ENCODE measurements around the gene IFNGR1. TPM values are rescaled to one million over a fixed set of nuclear protein-coding genes. Genes with fewer than 3 reads are reported as not detected.
A peak's percentile ranks its signal among the peaks of the same experiment; 100 is the strongest.

The IFNGR1 gene
- 24.3 to 27.3 TPM (median 25.4 TPM) in 3 replicates for total RNA-seq

DNA sequence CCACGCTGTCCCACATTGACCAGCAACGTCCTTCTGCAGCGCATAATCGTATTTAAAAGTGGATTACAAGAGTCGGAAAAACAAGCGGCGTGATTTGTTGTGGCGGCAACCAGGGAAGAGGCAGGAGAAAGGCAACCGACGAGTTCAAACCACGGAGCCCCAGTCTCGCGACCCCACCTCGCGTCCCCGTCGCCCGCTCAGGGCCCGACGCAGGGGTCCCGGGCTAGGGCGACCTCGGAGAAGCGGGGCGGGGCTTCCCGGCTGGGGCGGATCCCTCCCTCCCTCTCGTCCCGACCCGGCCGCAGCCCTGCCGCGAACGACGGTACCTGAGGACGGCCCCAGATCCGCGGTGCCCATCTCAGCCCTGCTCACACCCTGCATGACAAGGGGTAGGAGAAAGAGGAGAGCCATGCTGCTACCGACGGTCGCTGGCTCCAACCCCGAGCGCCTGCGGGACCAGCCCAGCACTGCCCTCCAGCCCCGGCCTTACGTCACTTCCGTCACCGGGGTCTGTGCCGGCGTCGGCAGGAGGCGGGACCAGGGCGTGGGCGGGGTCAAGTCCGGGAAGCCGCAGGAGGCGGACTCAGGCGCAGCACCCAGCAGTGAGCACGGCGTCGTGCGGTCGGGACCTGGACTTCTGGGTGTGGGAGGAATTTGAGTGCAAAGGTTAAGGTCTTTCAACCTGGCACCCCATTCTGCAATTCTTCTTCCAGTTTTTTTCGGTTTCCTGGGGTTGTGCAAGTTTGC lies at the start of gene IFNGR1:
Gene IFNGR1, minus strand, starts transcription at position 469 of the 747 bp plus-strand sequence. Its CDS starts 58 bp downstream, at position 411.
- Mint-ChIP-seq H3K27ac (peak within 1 kb of the TSS; percentile 95), H3K9me3 (no peaks in the 10 kb centered on the region), H3K36me3 (peaks cover 3% of the 10 kb centered on the region), H3K27me3 (ENCODE audit: low read depth) (no peaks in the 10 kb centered on the region), H3K4me3 (peak within 1 kb of the TSS; percentile 92), H3K4me1 (peaks cover 36% of the 10 kb centered on the region)
- peak; percentile 92 to 96 for DNase-seq (ENCODE audit: low spot score in 2 of 2, unreplicated experiment in 2 of 2)
- TF ChIP-seq, protein P1, sequence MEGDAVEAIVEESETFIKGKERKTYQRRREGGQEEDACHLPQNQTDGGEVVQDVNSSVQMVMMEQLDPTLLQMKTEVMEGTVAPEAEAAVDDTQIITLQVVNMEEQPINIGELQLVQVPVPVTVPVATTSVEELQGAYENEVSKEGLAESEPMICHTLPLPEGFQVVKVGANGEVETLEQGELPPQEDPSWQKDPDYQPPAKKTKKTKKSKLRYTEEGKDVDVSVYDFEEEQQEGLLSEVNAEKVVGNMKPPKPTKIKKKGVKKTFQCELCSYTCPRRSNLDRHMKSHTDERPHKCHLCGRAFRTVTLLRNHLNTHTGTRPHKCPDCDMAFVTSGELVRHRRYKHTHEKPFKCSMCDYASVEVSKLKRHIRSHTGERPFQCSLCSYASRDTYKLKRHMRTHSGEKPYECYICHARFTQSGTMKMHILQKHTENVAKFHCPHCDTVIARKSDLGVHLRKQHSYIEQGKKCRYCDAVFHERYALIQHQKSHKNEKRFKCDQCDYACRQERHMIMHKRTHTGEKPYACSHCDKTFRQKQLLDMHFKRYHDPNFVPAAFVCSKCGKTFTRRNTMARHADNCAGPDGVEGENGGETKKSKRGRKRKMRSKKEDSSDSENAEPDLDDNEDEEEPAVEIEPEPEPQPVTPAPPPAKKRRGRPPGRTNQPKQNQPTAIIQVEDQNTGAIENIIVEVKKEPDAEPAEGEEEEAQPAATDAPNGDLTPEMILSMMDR (IDR thresholded peaks at IDR 0.05; ENCODE audit: unreplicated experiment), result no peak

DNA sequence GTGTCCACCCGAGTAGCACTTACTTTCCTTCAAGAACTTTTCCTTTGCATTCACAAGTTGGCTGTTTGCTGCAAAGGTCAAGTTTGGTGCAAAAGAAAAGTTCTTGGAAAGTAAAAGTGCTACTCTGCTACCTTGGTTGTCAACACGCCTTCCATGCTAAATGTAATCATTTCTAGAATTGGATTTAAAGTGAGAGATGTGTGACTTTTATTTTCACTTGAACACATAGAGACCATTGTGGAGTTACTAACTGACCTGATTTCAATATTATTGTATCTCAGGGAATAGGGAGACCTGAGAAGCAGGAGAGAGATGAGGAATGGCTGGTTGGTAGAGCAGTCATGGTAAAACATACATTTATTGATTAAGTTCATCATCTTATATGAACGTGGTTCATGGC lies 49.7 kb upstream of the IFNGR1 start:
- H3K27me3 Mint-ChIP-seq (ENCODE audit: low read depth), result peaks cover 19% of the 10 kb centered on the region
- TF ChIP-seq, protein P1 (IDR thresholded peaks at IDR 0.05; ENCODE audit: unreplicated experiment), result no peak
- H3K36me3 Mint-ChIP-seq, result no peaks in the 10 kb centered on the region
- no peak overlapping the region for H3K27ac Mint-ChIP-seq
- H3K4me1 Mint-ChIP-seq, result peaks cover 10% of the 10 kb centered on the region
- H3K4me3 Mint-ChIP-seq, result no peak overlapping the region
- H3K9me3 Mint-ChIP-seq, result peaks cover 22% of the 10 kb centered on the region
- no peak for DNase-seq (ENCODE audit: low spot score in 2 of 2, unreplicated experiment in 2 of 2)

DNA sequence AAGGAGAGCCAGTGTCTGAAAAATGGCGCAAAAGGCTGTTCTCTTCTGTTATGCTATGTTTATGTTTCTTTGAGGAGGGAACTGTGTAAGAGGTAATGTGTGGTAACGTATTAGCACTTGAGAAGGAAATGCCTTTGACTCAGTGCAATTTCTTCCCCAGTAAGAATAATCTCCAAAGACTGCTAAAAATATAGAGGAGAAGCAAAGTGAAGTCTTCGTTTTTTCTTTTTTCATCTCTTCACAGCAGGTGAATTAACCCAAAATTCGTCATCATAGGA lies 47.1 kb upstream of the IFNGR1 start:
- DNase-seq (ENCODE audit: low spot score in 2 of 2, unreplicated experiment in 2 of 2), result no peak
- Mint-ChIP-seq H3K36me3 (no peaks in the 10 kb centered on the region), H3K27ac (peak overlapping the region; percentile 2)

DNA sequence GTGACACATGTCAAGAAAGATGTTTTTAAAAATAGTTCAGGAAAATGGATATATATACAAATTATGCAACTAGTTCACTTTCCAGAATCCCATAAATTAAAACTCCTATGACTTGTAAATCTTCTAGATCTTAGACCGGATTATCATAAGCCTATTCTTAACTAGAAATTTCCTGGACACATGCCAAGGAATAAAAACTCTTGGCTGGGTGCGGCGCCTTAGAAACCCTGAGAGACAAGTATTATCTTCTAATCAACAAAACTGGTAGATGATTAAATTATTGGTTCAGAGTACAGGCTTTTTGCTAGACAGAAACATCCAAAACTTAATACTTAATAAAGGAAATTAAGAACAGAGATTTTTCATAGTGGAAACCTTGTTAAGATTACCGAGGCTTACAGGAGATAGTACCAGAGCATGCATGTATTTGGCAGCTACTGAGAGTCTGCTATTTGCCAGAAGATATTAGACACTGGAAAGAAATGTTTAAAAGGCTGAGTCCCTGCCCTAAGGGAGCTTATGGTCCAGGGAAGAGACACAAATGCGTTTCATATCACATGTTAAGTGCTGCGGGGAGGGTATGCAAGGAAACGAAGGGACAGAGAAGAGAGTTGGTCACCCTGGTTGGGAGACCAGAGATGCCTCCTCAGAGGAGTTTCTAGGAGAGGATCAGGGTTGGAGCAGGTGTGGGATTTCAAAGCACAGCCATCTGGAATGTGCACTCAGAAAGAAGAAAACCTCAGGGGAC lies 46.5 kb upstream of the IFNGR1 start:
- TF ChIP-seq, protein P1 (IDR thresholded peaks at IDR 0.05; ENCODE audit: unreplicated experiment), result no peak
- Mint-ChIP-seq H3K36me3 (no peaks in the 10 kb centered on the region), H3K27ac (peak overlapping the region; percentile 2), H3K27me3 (ENCODE audit: low read depth) (peaks cover 26% of the 10 kb centered on the region), H3K4me3 (no peak overlapping the region), H3K4me1 (peaks cover 13% of the 10 kb centered on the region), H3K9me3 (peaks cover 22% of the 10 kb centered on the region)
- DNase-seq (ENCODE audit: low spot score in 2 of 2, unreplicated experiment in 2 of 2), result no peak

More for the DNA sequence above, 47.1 kb upstream of the IFNGR1 start:
- H3K4me3 Mint-ChIP-seq, result no peak overlapping the region
- peaks cover 22% of the 10 kb centered on the region for H3K9me3 Mint-ChIP-seq
- peaks cover 12% of the 10 kb centered on the region for H3K4me1 Mint-ChIP-seq
- TF ChIP-seq, protein P1 (IDR thresholded peaks at IDR 0.05; ENCODE audit: unreplicated experiment), result no peak
- H3K27me3 Mint-ChIP-seq (ENCODE audit: low read depth), result peaks cover 26% of the 10 kb centered on the region

DNA sequence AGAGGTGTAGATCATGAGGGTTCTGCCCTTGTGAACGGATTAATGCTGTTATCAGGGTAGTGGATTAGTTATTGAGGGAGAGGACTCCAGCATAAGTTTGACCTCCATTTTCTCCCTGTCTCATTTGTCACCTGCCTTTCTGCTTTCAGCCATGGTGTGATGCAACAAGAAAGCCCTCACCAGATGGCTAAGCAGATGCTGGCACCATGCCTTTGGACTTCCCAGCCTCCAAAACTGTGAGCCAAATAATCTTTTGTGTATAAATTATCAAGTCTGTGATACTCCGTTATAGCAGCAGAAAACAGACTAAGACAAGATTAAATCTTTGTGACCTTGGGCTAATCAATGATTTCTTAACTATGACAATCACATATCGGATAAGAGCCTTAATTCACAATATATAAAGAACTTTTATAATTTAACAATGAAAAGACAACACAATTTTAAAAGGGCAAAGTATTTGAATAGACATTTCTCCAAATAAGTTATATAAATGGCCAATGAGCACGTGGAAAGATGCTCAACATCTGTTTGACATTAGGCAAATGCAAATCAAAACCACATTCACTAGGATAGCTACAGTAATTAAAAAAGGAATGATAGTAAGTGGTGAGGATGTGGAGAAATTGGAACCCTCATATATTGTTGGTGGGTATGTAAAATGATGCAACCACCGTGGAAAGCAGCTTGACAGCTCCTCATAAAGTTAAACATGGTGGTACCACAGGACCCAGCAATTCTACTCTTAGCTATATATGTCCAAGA lies 45.3 kb upstream of the IFNGR1 start:
- TF ChIP-seq, protein P1 (IDR thresholded peaks at IDR 0.05; ENCODE audit: unreplicated experiment), result no peak
- Mint-ChIP-seq H3K9me3 (peaks cover 22% of the 10 kb centered on the region), H3K4me1 (peaks cover 13% of the 10 kb centered on the region), H3K4me3 (no peak overlapping the region), H3K36me3 (no peaks in the 10 kb centered on the region), H3K27me3 (ENCODE audit: low read depth) (peaks cover 25% of the 10 kb centered on the region), H3K27ac (no peak overlapping the region)
- DNase-seq (ENCODE audit: low spot score in 2 of 2, unreplicated experiment in 2 of 2), result no peak

Data from mesothelial cell of epicardium (in vitro differentiated cells).